K562 (cell line): ENCODE data around the gene RIMS3. TPM values are rescaled to one million over a fixed set of nuclear protein-coding genes. Genes with fewer than 3 reads are reported as not detected.

Source experiments
- CHD1 ChIP-seq: fragments of 200-600 bp; sonication (generic); IDR thresholded peaks from one replicate; pipeline ENCODE4 v1.6.1; 2012; ENCODE audit warnings: mild to moderate bottlenecking, moderate library complexity, low read length, inconsistent platforms
- ERF ChIP-seq: fragments of 450-650 bp; formaldehyde crosslinking; IDR thresholded peaks from 2 replicates; pipeline ENCODE4 v1.4.0; 2020; ENCODE audit warnings: mild to moderate bottlenecking, mixed read lengths
- ETV6 ChIP-seq, 3 experiments: fragments of 150-350 bp in 1 of 3; sonication (generic) in 1 of 3; formaldehyde crosslinking in 1 of 3; IDR thresholded peaks; 2 replicates each; pipeline versions ENCODE4 v1.6.1 to v1.8.0; 2014 to 2022; ENCODE audit warnings: borderline replicate concordance in 2 of 3, low read depth in 2 of 3, antibody characterized with exemption in 1 of 3, low read length in 1 of 3, mild to moderate bottlenecking in 1 of 3, missing genetic modification reagents in 1 of 3
- LEF1 ChIP-seq: fragments of 450-650 bp; IDR thresholded peaks from 2 replicates; pipeline ENCODE4 v1.6.1; 2016; ENCODE audit warnings: mild to moderate bottlenecking
- MTA1 ChIP-seq: fragments of 450-650 bp; IDR thresholded peaks from 2 replicates; pipeline ENCODE4 v1.6.1; 2017; ENCODE audit warnings: borderline replicate concordance
- NR2C2 ChIP-seq, 2 experiments: fragments of 200-800 bp in 1 of 2; sonication (Bioruptor generic) in 1 of 2; sonication (generic) in 1 of 2; formaldehyde crosslinking in 1 of 2; IDR thresholded peaks; 2 replicates each; pipeline versions ENCODE4 v1.6.1 to v1.8.0; 2016 to 2022; ENCODE audit warnings: mild to moderate bottlenecking in 1 of 2, missing compliant biosample characterization in 1 of 2, missing genetic modification characterization in 1 of 2, missing genetic modification reagents in 1 of 2
- RAD51 ChIP-seq: fragments of 450-650 bp; IDR thresholded peaks from 2 replicates; pipeline ENCODE4 v1.7.1; 2016; ENCODE audit warnings: low read depth, mild to moderate bottlenecking, borderline replicate concordance
- REST ChIP-seq, 2 experiments: fragments of 450-650 bp; formaldehyde crosslinking in 1 of 2; IDR thresholded peaks; 2 replicates each; pipeline versions ENCODE4 v1.4.0 to v1.6.1; 2014 to 2020; ENCODE audit warnings: mild to moderate bottlenecking in 2 of 2, borderline replicate concordance in 1 of 2, low read depth in 1 of 2
- SMAD2 ChIP-seq: fragments of 150-350 bp; IDR thresholded peaks from 2 replicates; pipeline ENCODE4 v1.6.1; 2014; ENCODE audit warnings: low read depth, mild to moderate bottlenecking, low read length
- SMARCC2 ChIP-seq: fragments of 450-650 bp; IDR thresholded peaks from 2 replicates; pipeline ENCODE4 v1.6.1; 2017; ENCODE audit warnings: antibody characterized with exemption, moderate library complexity, mild to moderate bottlenecking, low read depth
- SMARCE1 ChIP-seq: fragments of 450-650 bp; IDR thresholded peaks from 2 replicates; pipeline ENCODE4 v1.7.1; 2016; ENCODE audit warnings: mild to moderate bottlenecking
- ZBTB17 ChIP-seq: fragments of 450-650 bp; formaldehyde crosslinking; IDR thresholded peaks from 2 replicates; pipeline ENCODE4 v1.4.0; 2020; ENCODE audit warnings: mild to moderate bottlenecking
- ZBTB9 ChIP-seq: fragments of 450-650 bp; formaldehyde crosslinking; IDR thresholded peaks from 2 replicates; pipeline ENCODE4 v1.4.0; 2020; ENCODE audit warnings: mild to moderate bottlenecking, moderate library complexity
- ZNF253 ChIP-seq: fragments of 250-450 bp; sonication (Bioruptor Pico); conservative IDR thresholded peaks from 2 replicates; pipeline ENCODE4 v1.6.1; 2021; ENCODE audit warnings: mild to moderate bottlenecking
- ZNF398 ChIP-seq: fragments of 250-450 bp; sonication (Bioruptor Pico); IDR thresholded peaks from 2 replicates; pipeline ENCODE4 v1.8.0; 2021; ENCODE audit warnings: moderate library complexity, mild to moderate bottlenecking, inconsistent platforms
- polyA plus RNA-seq, 8 experiments: library from polyadenylated mRNA; depleted of rRNA in 4 of 8; stranded (reverse) in 5 of 8; unstranded in 3 of 8; fragments of >200 nt; fragmentation: Nextera tagmentation in 2 of 8; fragmentation: Illumina TruSeq in 1 of 8; extraction: Ambion mirVana in 2 of 8; extraction: Trizol in 1 of 8; gene quantifications; 2 replicates each; pipeline versions ENCODE4 v1.2.1 to v1.2.3, GENCODE V29; 2011 to 2014; ENCODE audit warnings: inconsistent platforms in 1 of 8, missing spikeins in 1 of 8
- total RNA-seq, 7 experiments: library from RNA; depleted of rRNA in 6 of 7; stranded (reverse); fragments of >200 nt in 6 of 7; fragmentation: Illumina TruSeq in 2 of 7; extraction: Trizol in 2 of 7; gene quantifications; 2 replicates each; pipeline versions ENCODE4 v1.2.1 to v1.2.3, GENCODE V29; 2011 to 2021; ENCODE audit warnings: low replicate concordance in 1 of 7

The RIMS3 gene
- total and polyA plus RNA-seq, 9 of the 15 experiments (the other 6 are each of a cell fraction or from before 2014, with no cell fraction given): 0.06 to 1.2 (median 0.59) TPM

- TF ChIP-seq REST (IDR thresholded peaks at IDR 0.05; ENCODE audit: borderline replicate concordance) (peak; percentile 42), REST (CRISPR knock-in tag; IDR thresholded peaks at IDR 0.05; ENCODE audit: low read depth) (no peak), ZNF398 (CRISPR knock-in tag) (no peak), ZBTB17 (CRISPR knock-in tag) (0 out of 2 replicates have a peak, but pooled peaks have one; percentile 36), SMARCE1 (peak; percentile 47), MTA1 (0 out of 2 replicates have a peak, but pooled peaks have one; percentile 42), NR2C2 (CRISPR knock-in tag; IDR thresholded peaks at IDR 0.05) (no peak), NR2C2 (tag; IDR thresholded peaks at IDR 0.05) (no peak; the same call in 1 of the 2 replicates), RAD51 (peak; percentile 87), ERF (CRISPR knock-in tag) (no peak), CHD1 (peak; percentile 48), ZNF253 (CRISPR knock-in tag) (no peak), SMARCC2 (peak; percentile 20; the same call in 1 of the 2 replicates), ETV6 (IDR thresholded peaks at IDR 0.05; ENCODE audit: borderline replicate concordance in 1 of 2, low read depth in 2 of 2, low read length in 1 of 2) (no peak), ETV6 (CRISPR knock-in tag; IDR thresholded peaks at IDR 0.05; ENCODE audit: borderline replicate concordance) (0 out of 2 replicates have a peak, but pooled peaks have one; percentile 36), LEF1 (0 out of 2 replicates have a peak, but pooled peaks have one; percentile 29), SMAD2 (no peak), ZBTB9 (CRISPR knock-in tag) (no peak)
These were observed 27.0 kb upstream of the RIMS3 start (continued) for GRCh38 chr1:40692429-40692895.
